GM12864 (cell line): ENCODE data around the gene KRT38.
A peak's percentile ranks its signal among the peaks of the same experiment; 100 is the strongest.

Experiments used
- DNase-seq: peaks from one replicate; pipeline ENCODE4 v3.0.0-alpha.2; 2011; ENCODE audit warnings: low read depth
- H3K4me3 ChIP-seq: 2 replicates; pipeline ENCODE4 v1.5.1; 2011; ENCODE audit warnings: mild to moderate bottlenecking, low read depth, low read length, control low read depth
- CTCF ChIP-seq: IDR thresholded peaks from 2 replicates; pipeline ENCODE4 v1.5.1; 2011; ENCODE audit warnings: low read depth, mild to moderate bottlenecking, moderate library complexity, low read length, control low read depth, inconsistent platforms; ENCODE audit errors: missing control alignments

Gene KRT38

GRCh38 chr17:41418116-41418860, 22.5 kb downstream of the KRT38 start:
- no peak for DNase-seq
- no peak for TF ChIP-seq CTCF
- H3K4me3 ChIP-seq: no peak overlapping the region

- no peak overlapping the region for H3K4me3 ChIP-seq
- peak; percentile 81 for TF ChIP-seq CTCF
- DNase-seq: no peak
Observed at GRCh38 chr17:41417576-41418015, 23.2 kb downstream of the KRT38 start.

- DNase-seq: no peak
- TF ChIP-seq CTCF: no peak
- H3K4me3 ChIP-seq: no peak overlapping the region
Observed at GRCh38 chr17:41417127-41417526, 23.7 kb downstream of the KRT38 start.

GRCh38 chr17:41416479-41416878, 24.3 kb downstream of the KRT38 start:
- TF ChIP-seq CTCF: no peak
- no peak for DNase-seq
- no peak overlapping the region for H3K4me3 ChIP-seq

- TF ChIP-seq CTCF: no peak
- no peak for DNase-seq
- H3K4me3 ChIP-seq: no peak overlapping the region
Observed at GRCh38 chr17:41415833-41416335, 24.9 kb downstream of the KRT38 start.

- H3K4me3 ChIP-seq: no peak overlapping the region
- DNase-seq: no peak
- TF ChIP-seq CTCF: no peak
Observed at GRCh38 chr17:41415411-41415810, 25.4 kb downstream of the KRT38 start.

- H3K4me3 ChIP-seq: no peak overlapping the region
- no peak for DNase-seq
- TF ChIP-seq CTCF: no peak
Observed at GRCh38 chr17:41413982-41414381, 26.8 kb downstream of the KRT38 start.
